HG03342 (cell line): ENCODE results near the gene PLB1.

Source experiments
- ATAC-seq: cut with Tn5 transposase; IDR thresholded peaks from one replicate; pipeline ENCODE4 v1.9.1; 2021; ENCODE audit warnings: mild to moderate bottlenecking, moderate library complexity; ENCODE audit not compliant: unreplicated experiment

The PLB1 gene

DNA sequence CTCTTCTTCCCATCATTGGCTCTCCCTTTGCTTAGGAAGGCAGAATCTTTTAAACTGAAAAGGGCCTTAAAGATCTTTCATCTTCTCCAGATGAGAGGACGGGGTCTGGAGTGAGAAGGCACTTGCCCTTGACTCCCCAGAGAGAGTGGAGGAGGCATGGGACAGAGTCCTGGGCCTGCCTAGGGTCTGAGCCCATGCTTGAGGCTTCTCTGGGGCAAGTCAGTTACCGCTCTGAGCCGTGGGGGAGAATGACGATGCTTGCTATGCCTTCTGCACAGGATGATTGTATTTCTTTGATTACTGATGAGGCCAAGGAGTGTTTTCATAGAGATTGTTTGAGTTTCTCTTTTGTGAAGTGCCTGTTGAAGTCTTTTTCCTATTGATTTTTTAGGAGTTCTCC is 921 bp downstream of the PLB1 start:
- ATAC-seq = no peak

DNA sequence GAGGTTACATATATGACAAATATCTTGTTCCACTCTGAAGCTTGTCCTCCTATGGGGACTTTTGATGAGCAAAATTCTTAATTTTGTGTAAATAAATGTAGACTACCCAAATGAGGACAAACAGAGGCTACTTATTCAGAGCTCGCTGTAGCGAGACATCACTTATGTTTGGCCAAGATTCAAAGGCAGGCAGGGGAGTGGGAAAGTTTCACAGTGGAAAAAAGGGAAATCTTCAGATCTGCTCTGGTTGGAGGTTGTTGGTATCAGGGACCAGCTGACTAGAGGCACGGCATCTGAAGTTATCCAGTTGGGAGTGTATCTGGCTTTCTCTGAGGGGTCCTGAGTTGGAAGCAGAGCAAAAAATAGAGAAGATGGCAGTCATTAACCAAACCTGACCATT is 1.3 kb downstream of the PLB1 start:
- ATAC-seq = no peak

DNA sequence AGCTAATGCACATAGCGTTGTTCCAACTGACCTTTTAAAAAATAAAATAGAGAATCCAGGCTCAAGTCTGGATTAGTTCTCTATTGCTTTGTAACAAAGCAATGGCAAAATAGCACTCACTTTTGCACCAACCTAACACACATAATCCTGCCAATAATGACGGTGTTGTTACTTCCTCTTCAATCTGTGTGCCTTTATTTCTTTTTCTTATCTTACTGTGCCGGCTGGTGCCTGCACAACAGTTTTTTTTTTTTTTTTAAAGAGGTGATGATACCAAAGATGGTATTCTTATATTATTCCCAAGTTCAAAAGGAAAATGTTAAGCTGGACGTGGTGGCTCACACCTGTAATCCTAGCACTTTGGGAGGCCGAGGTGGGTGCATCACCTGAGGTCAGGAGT is 3.4 kb downstream of the PLB1 start:
- ATAC-seq = no peak

DNA sequence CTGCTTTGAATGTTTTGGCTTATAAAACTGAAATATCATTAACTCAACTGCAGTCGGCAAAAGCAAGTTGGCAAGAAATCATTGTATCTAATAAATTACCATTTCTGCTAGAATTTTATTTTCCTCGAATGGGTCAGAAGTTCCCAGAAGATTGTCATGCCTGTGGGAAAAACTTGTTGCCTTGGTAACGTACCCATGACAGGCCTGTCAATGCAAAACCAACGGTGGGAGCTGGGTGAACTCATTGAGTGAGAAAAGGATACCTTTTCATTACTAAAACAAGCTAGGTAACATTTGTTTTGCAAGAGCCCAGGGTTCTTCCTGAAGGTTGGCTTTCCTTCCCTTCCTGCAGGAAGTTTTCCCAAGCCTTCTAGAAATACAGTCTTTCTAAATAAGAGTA is 9.5 kb downstream of the PLB1 start:
- ATAC-seq = no peak

DNA sequence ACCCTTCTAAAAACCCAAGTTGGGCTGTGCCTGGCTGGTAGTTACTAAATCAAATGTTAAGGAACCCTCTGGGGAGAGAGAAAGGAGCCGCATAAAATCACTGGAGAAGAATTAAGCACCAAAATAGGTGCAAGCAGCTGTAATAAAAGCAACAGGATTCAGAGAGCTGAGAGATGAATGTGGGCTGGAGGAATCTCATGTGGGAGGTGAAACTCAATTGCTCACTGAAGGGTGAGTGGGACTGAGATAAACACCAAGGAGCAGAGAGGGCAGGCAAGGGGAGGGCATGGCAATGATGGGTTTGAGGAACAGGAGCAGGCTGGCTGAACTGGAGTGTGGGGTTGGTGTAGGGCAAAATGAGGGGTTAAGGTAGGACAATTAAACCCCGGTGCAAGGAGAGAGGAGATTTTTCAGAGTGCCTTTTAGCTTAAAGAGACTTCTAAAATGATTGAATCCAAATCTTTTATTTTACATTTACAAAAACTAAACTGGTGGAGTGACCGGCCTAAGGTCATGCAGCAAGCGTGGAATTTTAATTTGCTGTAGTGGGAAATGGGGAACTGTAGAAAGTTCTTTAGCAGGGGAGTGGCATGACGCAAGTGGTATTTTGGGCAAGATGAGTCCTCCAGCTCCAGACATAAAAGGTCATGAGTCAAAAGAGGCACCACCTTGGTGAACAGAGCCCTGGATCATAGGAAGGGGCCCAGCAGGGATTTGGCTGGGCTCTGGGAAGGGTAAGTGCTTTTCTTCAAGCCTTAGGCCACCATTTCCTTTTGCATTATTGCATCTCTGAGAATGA is 10.5 kb downstream of the PLB1 start:
- no peak for ATAC-seq

DNA sequence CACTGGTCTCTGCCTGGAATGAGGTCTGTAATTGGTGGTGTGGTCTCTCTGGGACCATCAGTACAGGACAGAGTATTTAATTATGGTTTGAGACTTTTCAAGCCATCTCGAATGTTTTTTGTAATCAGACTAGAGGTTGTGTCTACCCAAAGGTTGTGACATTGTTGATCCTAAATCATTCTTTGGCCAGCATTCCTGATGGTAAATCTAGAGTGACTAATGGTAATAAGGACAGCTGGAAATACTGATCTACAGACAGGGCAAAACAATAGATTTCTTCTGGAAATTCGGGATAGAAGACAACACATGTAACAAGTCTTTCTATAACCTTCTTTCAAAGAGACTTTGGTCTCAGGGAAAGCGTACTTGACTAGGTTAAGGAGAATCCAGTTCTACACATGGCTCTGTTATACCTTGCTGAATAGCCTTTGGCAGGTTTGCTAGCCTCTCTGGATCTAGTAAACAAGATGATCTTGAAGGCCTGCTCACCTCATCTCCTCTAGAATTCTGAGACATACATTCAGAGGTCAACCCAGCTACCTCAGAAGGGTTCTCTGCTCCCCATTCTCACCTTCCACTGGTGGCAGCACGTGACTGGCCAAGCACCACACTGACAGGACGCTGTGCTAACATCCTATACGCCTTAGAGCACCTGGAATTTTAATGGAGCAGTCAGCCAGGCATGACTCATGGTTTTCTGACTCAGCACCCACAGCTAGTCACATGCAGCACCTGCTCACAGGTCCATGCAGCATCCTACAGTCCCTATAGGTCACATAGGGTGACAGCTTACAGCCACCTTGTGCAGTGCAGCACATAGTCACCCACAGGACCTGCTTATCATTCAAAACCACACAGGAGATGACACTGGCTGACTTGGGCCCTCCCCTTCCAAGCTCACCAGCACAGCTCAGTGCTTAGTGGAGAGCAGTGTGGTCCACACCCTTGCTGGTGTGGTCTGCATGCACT is 12.2 kb downstream of the PLB1 start:
- ATAC-seq = no peak

DNA sequence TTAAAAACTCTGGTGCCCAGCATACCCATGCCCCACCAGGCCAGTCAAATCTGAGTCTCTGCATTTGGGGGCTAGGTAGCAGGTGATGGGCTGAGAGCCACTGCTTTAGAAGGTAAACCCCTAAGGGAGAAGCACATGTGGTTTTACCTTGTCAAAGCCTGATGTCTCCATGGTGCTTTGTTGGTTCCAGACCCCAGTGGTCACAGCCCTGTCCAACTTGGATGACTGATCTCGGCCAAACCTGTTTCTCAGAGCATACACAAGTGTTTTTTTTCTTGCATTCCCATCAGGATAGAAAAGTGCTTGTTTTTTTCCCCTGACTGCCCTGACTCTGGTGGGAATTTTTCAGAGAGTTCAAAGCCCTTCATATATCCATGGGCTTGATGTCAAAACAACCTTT is 13.5 kb downstream of the PLB1 start:
- ATAC-seq = no peak

DNA sequence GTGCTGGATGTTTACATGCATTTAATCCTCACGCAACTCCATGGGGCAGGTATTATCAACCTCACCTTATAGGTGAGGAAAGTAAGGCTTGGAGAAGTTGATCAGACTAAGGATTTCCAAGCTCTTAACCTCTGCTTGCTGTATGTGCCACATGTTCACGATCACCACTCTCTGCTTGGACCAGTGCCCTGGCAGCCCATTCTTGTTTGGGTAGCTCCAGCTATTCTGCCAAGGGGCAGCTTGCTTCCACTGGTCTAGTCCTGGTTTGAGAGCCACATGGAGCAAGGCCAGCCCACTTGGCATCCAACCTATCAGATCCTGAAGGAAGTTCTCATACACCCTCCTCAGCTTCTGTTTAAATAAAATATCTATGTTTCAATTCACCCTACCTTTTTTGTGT is 14.3 kb downstream of the PLB1 start:
- no peak for ATAC-seq

DNA sequence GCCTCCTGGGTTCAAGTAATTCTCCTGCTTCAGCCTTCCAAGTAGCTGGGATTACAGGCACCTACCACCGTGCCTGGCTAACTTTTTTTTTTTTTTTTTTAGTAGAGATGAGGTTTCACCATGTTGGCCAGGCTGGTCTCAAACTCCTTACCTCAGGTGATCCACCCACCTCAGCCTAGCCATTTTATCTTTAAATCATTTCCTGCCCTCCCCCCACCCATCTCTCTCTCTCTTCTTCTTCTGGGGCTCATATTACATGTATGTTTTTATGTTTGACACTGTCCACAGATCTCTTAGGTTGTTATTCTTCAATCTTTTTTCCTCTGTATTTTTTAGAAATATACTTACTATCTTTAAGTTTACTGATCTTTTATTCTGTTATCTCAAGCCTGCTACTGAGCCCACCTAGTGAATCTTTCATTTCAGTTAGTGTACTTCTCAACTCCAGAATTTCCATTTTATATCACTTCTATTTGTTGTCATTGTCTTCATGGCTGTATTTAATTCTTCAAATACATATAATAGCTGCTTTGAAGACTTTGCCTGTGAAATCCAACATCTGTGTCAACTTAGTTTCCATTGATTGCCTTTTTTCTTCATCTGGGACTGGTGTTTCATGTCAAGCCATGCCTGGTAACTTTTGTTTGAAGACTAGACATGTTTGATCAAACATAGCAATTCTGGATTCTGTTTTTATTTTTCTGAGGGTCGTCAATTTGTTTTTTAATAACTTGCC is 16.2 kb downstream of the PLB1 start:
- ATAC-seq = no peak

DNA sequence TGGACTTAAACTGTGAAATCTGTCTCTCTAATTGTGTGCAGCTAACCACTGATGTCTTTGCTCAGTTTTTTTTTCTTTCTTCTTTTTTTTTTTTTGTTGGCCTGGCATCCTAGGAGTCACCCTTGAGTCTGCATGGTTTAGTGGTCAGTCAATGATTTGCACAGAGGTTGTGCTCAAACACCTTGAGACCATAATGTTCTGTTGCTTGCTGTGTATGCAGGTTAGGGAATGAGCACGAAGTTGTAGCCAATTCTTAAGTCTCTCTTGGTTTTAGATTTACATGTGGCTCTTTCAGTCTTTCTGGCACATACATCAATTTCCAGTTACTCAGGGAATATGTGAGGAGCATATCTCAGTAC is 16.7 kb downstream of the PLB1 start:
- ATAC-seq = no peak

DNA sequence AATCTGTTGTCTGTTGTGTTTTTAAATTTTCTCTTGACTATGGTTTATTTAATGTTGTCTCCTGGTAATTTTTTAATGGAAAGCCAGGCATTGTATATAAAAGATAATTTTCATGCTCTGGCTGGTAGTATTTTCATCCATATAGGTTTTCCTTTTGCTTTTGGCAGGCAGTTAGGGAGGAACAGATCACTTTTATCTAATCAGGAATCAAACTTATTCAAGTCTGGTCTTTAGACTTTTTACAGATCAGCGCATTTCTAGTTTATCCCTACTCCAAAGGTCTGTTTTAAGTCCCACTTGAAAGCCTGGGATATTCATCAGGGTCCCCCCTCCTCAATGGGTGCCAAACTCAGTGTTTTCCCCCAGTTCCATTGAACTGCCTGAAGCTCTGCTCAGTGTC is 17.2 kb downstream of the PLB1 start:
- no peak for ATAC-seq

DNA sequence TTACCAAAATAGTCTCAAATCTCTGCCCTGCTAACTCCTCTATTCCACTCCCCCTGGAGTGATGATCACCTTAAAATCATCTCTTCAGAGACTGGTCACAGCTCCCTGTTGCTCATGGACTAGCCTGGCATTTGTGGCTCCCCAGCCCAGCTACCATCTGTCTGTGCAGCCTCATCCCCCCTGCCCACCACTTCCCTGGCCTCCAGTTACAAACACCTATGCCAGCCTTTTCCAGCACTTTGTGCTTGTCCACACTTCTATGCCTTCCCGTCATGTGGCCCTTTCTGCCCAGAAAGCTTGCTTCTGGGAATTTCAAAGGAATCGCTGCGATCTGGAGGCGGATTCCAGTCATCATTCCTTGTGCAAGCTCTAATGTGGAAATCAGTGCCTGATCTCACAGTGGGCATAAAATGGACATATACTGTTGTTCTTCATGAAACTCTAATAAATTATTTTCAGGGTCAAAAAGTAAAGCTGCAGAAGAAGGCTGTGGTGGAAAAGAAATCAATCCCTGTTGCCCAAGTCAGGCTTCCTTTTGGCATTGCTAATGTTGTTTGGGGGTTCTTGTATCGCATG is 19.4 kb downstream of the PLB1 start:
- ATAC-seq = no peak

DNA sequence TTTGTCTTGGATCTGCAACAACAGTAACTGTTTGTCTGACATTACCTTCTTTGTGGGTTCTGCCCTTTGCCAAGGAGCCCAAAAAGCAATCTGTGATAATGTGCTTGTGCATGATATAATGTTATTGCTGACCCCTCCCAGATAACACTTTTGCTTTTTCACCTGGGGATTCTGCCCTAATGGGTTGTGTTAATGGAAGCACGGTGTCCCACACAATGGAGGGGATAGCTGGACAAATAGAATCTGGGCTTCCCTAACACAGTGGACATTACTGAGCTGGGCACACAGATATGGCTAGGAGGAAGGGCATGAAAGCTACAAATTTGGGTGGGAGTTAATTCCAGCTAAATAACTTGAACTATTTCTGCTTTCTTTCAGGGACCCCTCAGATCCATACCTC is 20.6 kb downstream of the PLB1 start:
- no peak for ATAC-seq

DNA sequence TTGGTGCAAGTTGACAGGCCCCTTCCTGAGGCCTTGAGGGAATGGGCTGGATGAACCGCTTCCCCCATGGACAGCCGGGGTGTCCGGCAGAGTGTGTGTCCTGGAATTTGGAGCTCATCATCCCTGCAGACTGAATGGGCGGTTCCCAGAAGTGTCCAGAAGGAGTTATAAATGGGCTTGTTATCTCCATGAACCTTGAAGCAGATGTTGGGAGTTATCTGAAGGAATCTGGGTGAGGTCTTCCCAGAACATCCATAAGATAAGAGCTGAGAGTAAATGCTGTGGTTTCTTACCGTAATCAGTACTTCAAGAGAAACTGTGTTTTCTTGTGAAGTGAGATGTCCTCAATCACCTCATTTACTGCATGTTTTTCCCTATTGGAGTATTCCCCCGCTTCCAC is 21.1 kb downstream of the PLB1 start:
- no peak for ATAC-seq

DNA sequence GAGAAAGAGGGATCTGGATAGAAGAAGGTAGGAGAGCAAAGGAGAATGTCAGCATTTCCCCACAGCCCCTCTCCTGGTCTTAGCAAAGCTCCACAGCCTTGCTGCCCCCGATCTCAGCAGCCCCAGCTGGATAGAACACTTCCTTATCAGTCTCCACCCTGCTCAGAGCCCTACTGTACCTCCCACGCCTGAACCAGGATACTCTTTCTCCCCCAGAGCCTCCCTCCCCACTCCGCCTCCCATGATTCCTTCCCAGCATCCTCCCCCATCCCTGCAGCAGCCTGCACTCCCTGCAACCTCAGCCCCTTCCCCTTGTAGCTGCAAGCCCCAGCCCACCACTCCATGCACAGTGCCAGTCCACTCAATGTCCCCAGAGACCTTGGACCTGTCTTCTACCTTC is 25.8 kb downstream of the PLB1 start:
- no peak for ATAC-seq

DNA sequence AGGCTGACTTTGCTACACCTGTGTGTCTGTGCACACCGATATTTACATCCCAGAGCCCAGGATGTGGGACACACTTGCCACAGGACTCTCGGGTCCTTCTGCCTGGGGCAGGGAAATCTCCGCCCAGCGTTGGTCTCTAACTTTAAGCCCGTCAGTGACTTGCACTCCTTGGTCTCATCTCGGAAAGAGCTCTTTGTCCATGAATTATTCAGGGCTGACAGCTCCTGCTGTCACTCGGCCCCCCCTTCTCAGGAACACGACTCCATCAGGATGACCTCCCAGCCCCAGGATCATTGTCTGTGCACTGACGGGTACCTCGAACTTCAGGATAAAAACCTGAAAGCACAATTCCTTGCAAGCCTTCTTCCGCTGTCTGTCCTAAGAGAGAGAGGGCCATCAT is 26.6 kb downstream of the PLB1 start:
- ATAC-seq = no peak

DNA sequence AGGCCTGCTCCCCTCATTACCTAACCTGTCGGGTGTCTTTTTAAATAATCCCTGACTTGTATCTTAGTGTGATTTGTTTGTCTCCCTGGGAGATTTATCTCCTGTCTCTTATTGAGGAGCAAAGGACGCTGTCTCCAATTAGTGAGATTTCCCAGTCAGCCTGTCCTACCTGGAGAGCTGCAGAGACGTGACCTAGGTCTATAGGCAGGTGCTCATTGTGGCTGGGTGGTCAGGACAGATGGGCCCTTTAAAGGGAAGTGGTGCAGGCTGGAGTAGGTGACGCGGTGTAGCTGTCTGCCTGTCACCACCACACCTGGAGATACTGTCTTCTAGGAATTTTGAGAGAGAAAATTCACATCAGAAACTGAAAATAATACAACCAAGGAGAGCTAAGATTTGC is 28.0 kb downstream of the PLB1 start:
- ATAC-seq = no peak

DNA sequence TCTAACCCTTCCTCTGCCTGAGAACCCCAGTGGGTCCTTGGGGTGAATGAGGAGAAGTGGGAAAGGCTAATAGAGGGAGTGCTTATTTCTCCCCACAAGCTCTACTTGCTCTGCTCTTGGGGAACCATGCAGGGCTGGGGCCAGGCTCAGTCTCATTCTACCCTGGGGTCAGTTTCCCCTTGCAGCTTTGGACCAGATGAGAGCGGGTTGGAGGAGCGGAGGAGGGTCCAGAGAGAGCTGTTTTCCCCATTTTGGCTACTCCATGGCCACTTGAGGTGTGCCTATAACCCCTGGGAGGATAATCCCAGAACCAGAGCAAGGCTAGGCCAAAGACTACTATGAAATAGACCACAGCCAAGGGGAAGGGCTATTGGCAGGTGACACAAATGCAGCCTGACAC is 29.6 kb downstream of the PLB1 start:
- no peak for ATAC-seq

DNA sequence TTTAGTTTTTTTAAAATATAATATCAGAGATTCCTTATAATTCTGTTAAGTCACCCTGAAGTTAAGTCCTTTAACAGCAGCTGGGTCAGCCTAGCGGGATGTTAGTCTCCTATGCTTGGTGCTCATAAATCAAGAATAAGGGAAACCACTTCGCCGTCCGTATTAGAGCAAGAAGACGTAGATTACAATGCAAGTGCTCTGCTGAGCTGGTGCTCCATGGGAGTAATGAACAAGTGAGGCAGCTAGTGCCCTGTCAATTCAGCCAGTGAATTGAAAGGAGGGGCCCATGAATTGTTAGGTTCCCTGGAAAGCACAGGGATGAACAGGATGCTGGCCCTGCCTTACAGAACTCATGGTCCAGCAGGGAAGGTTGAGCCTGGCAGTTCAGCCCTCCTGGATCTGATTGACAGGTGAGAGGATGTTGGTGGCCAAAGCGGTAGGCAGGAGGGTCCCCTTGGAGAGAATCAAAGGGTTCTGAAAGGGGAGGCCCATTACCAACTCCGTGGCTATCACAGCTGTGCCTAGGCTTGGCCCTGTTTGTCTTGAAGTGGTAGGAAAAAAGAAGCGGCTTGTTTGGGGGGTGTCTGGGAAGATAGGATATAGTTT is 30.8 kb downstream of the PLB1 start:
- no peak for ATAC-seq

DNA sequence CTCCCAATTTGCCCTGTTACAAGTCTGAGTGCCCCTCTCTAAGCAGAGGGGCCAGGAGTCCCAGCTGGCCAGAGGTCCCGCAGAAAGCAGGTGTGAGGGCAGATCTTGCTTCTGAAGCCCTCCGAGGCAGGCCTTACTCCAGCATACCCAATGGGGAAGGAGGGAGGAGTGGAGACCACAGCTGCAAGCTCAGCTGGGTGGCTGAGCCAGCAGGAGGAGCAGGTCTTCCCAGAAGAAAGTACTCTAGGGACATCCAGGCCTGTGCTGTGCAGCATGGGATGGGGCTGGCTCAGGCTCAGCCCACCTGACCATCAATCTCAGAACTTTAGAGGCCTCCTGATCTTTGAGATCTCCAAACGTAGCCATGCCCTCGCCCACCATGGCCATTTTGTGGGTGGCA is 31.3 kb downstream of the PLB1 start:
- ATAC-seq = no peak

DNA sequence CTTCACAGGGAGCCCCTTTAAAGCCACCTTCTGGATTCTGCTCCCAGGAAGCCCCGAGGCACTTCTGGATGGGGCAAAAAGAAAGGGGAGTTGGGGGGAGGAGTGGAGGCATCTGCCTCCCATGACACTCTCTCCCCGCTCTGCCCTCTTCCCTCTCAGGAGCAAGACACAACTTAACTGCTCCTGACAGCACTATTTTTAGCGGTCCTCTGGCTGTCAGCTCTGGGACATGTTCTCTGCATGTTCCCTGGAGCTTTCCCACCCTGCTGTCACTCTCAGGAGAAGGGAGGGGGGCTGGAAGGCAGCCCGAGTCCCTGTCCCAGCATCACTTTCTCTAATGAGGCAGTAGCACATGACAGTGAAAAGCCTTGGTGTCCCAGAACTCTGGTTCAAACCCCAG is 32.3 kb downstream of the PLB1 start:
- ATAC-seq = no peak
